Measurements from ENCODE around the gene TMEM154.

DNA sequence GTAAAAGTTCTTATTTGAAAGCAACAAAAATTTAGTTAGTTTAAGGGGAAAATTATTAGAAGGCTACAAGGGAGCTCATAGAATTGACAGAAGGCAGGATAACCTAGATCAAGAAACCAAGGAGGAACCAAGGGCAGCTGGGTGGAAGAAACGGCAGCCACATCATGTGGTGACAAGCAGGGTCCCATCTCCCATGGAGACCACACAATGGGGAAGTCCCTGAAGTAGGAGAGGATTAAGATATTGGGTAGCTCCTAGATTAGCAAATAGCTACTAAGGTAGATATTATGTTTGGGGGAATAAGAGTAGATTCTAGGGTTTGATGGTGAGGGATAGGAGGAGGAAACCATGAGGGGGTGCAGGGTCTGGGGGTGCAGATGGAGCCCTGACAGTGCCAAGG is 48.0 kb upstream of the TMEM154 start:
- TF ChIP-seq CTCF (IDR thresholded peaks at IDR 0.05), result no peak
- TF ChIP-seq MAX (IDR thresholded peaks at IDR 0.05; ENCODE audit: low read depth), result no peak
- no peak for TF ChIP-seq POLR2AphosphoS5 (IDR thresholded peaks at IDR 0.05; ENCODE audit: low read depth, low read length)
- TF ChIP-seq, protein P1, sequence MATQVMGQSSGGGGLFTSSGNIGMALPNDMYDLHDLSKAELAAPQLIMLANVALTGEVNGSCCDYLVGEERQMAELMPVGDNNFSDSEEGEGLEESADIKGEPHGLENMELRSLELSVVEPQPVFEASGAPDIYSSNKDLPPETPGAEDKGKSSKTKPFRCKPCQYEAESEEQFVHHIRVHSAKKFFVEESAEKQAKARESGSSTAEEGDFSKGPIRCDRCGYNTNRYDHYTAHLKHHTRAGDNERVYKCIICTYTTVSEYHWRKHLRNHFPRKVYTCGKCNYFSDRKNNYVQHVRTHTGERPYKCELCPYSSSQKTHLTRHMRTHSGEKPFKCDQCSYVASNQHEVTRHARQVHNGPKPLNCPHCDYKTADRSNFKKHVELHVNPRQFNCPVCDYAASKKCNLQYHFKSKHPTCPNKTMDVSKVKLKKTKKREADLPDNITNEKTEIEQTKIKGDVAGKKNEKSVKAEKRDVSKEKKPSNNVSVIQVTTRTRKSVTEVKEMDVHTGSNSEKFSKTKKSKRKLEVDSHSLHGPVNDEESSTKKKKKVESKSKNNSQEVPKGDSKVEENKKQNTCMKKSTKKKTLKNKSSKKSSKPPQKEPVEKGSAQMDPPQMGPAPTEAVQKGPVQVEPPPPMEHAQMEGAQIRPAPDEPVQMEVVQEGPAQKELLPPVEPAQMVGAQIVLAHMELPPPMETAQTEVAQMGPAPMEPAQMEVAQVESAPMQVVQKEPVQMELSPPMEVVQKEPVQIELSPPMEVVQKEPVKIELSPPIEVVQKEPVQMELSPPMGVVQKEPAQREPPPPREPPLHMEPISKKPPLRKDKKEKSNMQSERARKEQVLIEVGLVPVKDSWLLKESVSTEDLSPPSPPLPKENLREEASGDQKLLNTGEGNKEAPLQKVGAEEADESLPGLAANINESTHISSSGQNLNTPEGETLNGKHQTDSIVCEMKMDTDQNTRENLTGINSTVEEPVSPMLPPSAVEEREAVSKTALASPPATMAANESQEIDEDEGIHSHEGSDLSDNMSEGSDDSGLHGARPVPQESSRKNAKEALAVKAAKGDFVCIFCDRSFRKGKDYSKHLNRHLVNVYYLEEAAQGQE (IDR thresholded peaks at IDR 0.05; ENCODE audit: low read depth, low read length), result no peak
